H1 (cell line): Measurements from ENCODE around the gene GLRA1. TPM values are rescaled to one million over a fixed set of nuclear protein-coding genes. Genes with fewer than 3 reads are reported as not detected.

Source experiments
- CTCF ChIA-PET: fragments of 300-600 bp; sonication (Branson Sonifier 250); formaldehyde crosslinking; loops from one replicate; lab custom pipeline; 2021; ENCODE audit not compliant: partially characterized antibody; lab: Charles Lee
- POLR2A ChIA-PET: fragments of 300-600 bp; sonication (Branson Sonifier 250); formaldehyde crosslinking; loops from one replicate; lab custom pipeline; 2021; ENCODE audit warnings: inconsistent platforms; ENCODE audit not compliant: partially characterized antibody; lab: Charles Lee
- DNase-seq, 2 experiments: peaks; one replicate each; pipeline versions ENCODE4 v3.0.0 to v3.0.0-alpha.2; 2010 to 2022; ENCODE audit warnings: low spot score in 2 of 2, low read depth in 1 of 2, mixed read lengths in 1 of 2
- FAIRE-seq: peaks from 2 replicates; lab custom pipeline; 2011; peaks lifted over from hg19 to GRCh38; lab: Jason Lieb, UNC
- H2AFZ ChIP-seq: 2 replicates; pipeline ENCODE4 v1.8.1; 2012; ENCODE audit warnings: low read length, inconsistent platforms
- H2AK5ac ChIP-seq: 2 replicates; pipeline ENCODE4 v1.6.1; 2013; ENCODE audit warnings: low read depth, low read length
- H2BK120ac ChIP-seq: replicated peaks from 2 replicates; pipeline ENCODE3; 2013; ENCODE audit warnings: low read depth, low read length, inconsistent platforms
- H2BK12ac ChIP-seq: 2 replicates; pipeline ENCODE4 v1.6.1; 2013; ENCODE audit warnings: low read depth, low read length
- H2BK15ac ChIP-seq: 2 replicates; pipeline ENCODE4 v1.6.1; 2013; ENCODE audit warnings: low read length
- H2BK20ac ChIP-seq: 2 replicates; pipeline ENCODE4 v1.6.1; 2013; ENCODE audit warnings: low read length
- H2BK5ac ChIP-seq: 2 replicates; pipeline ENCODE4 v1.6.1; 2013; ENCODE audit warnings: low read depth, low read length
- H3K14ac ChIP-seq: 2 replicates; pipeline ENCODE4 v1.6.1; 2013; ENCODE audit warnings: inconsistent platforms; ENCODE audit not compliant: insufficient read length
- H3K18ac ChIP-seq: 2 replicates; pipeline ENCODE4 v1.6.1; 2013; ENCODE audit warnings: low read length; ENCODE audit errors: extremely low read depth
- H3K23ac ChIP-seq: 2 replicates; pipeline ENCODE4 v1.6.1; 2013; ENCODE audit warnings: inconsistent platforms; ENCODE audit not compliant: insufficient read length
- H3K23me2 ChIP-seq: 2 replicates; pipeline ENCODE4 v1.6.1; 2013; ENCODE audit warnings: low read depth, low read length
- H3K27ac ChIP-seq: 2 replicates; pipeline ENCODE4 v1.6.1; 2011; ENCODE audit warnings: low read depth, low read length, inconsistent platforms
- H3K27me3 ChIP-seq, 4 experiments: replicated peaks in 1 of 4; 1 replicate in 1 of 4; 2 replicates in 3 of 4; pipeline versions ENCODE4 v1.6.1 to v1.8.1; 2011 to 2013; ENCODE audit warnings: low read length in 3 of 4, mild to moderate bottlenecking in 3 of 4, inconsistent platforms in 2 of 4, mixed read lengths in 2 of 4, moderate library complexity in 1 of 4; ENCODE audit not compliant: control insufficient read depth in 3 of 4, insufficient read depth in 3 of 4; ENCODE audit errors: extremely low read depth in 1 of 4
- H3K36me3 ChIP-seq, 4 experiments: 2 replicates each; pipeline versions ENCODE4 v1.6.1 to v1.8.1; 2011 to 2013; ENCODE audit warnings: mild to moderate bottlenecking in 4 of 4, low read length in 3 of 4, moderate library complexity in 2 of 4, control low read depth in 1 of 4, inconsistent platforms in 1 of 4; ENCODE audit not compliant: insufficient read depth in 4 of 4, control insufficient read depth in 2 of 4
- H3K4ac ChIP-seq: replicated peaks from 2 replicates; pipeline ENCODE3; 2013; ENCODE audit warnings: low read length, low read depth, mixed read lengths, inconsistent platforms; ENCODE audit not compliant: insufficient read length
- H3K4me1 ChIP-seq, 4 experiments: replicated peaks in 1 of 4; 1 replicate in 1 of 4; 2 replicates in 3 of 4; pipeline versions ENCODE4 v1.6.1 to v1.8.1; 2011 to 2013; ENCODE audit warnings: low read length in 3 of 4, inconsistent platforms in 2 of 4, mixed read lengths in 1 of 4; ENCODE audit not compliant: insufficient read depth in 4 of 4, control insufficient read depth in 3 of 4
- H3K4me2 ChIP-seq, 2 experiments: 2 replicates each; pipeline versions ENCODE4 v1.6.1 to v1.8.1; 2011 to 2013; ENCODE audit warnings: low read depth in 2 of 2, low read length in 2 of 2, control low read depth in 1 of 2, inconsistent platforms in 1 of 2, mild to moderate bottlenecking in 1 of 2; ENCODE audit not compliant: insufficient read depth in 1 of 2
- H3K4me3 ChIP-seq, 4 experiments: fragments of 200-600, 300-600 bp in 1 of 4; sonication (generic), shearing (Covaris generic), sonication (Bioruptor Twin) in 1 of 4; 2 replicates each; pipeline versions ENCODE4 v1.5.1 to v1.8.1; 2011 to 2016; ENCODE audit warnings: low read length in 4 of 4, low read depth in 3 of 4, control low read depth in 2 of 4, inconsistent platforms in 2 of 4, mild to moderate bottlenecking in 2 of 4, mixed read lengths in 1 of 4, moderate library complexity in 1 of 4; ENCODE audit not compliant: insufficient read depth in 2 of 4; ENCODE audit errors: extremely low read depth in 1 of 4
- H3K56ac ChIP-seq: replicated peaks from 2 replicates; pipeline ENCODE3; 2013; ENCODE audit warnings: low read depth, mild to moderate bottlenecking, mixed read lengths, low read length, inconsistent platforms; ENCODE audit not compliant: insufficient read length
- H3K79me1 ChIP-seq: 2 replicates; pipeline ENCODE4 v1.6.1; 2013; ENCODE audit warnings: low read depth, low read length, control low read depth
- H3K79me2 ChIP-seq, 2 experiments: 2 replicates each; pipeline versions ENCODE4 v1.6.1 to v1.8.1; 2012 to 2013; ENCODE audit warnings: low read length in 2 of 2, mild to moderate bottlenecking in 2 of 2, inconsistent platforms in 1 of 2; ENCODE audit not compliant: insufficient read depth in 2 of 2, control insufficient read depth in 1 of 2
- H3K9ac ChIP-seq, 4 experiments: replicated peaks in 1 of 4; 1 replicate in 1 of 4; 2 replicates in 3 of 4; pipeline versions ENCODE4 v1.6.1 to v1.8.1; 2011 to 2013; ENCODE audit warnings: low read depth in 3 of 4, low read length in 3 of 4, control low read depth in 2 of 4, mild to moderate bottlenecking in 2 of 4, moderate library complexity in 2 of 4, inconsistent platforms in 1 of 4; ENCODE audit errors: extremely low read depth in 1 of 4
- H3K9me3 ChIP-seq, 2 experiments: 2 replicates each; pipeline versions ENCODE4 v1.6.1 to v1.8.1; 2012 to 2013; ENCODE audit warnings: mild to moderate bottlenecking in 2 of 2, moderate library complexity in 2 of 2, control low read depth in 1 of 2, inconsistent platforms in 1 of 2, low read depth in 1 of 2, low read length in 1 of 2, mixed read lengths in 1 of 2; ENCODE audit not compliant: insufficient read depth in 2 of 2
- H4K20me1 ChIP-seq, 2 experiments: replicated peaks in 1 of 2; 2 replicates each; pipeline versions ENCODE3 to v1.8.1; 2011 to 2013; ENCODE audit warnings: inconsistent platforms in 2 of 2, low read length in 2 of 2, mild to moderate bottlenecking in 1 of 2; ENCODE audit not compliant: insufficient read depth in 2 of 2, control insufficient read depth in 1 of 2
- H4K5ac ChIP-seq: 2 replicates; pipeline ENCODE4 v1.6.1; 2013; ENCODE audit warnings: low read length, low read depth, mixed read lengths, inconsistent platforms; ENCODE audit not compliant: insufficient read length
- H4K8ac ChIP-seq: 2 replicates; pipeline ENCODE4 v1.8.0; 2013; ENCODE audit warnings: mild to moderate bottlenecking, moderate library complexity, low read length, inconsistent platforms; ENCODE audit not compliant: insufficient read depth; ENCODE audit errors: extremely low read depth
- H4K91ac ChIP-seq: replicated peaks from 2 replicates; pipeline ENCODE3; 2013; ENCODE audit warnings: low read length, mixed read lengths, inconsistent platforms; ENCODE audit not compliant: insufficient read length
- BACH1 ChIP-seq: IDR thresholded peaks from 2 replicates; pipeline ENCODE4 v1.6.1; 2012; ENCODE audit warnings: low read length, improper control_type of control experiment
- E2F6 ChIP-seq: IDR thresholded peaks from 2 replicates; pipeline ENCODE4 v1.6.1; 2012; ENCODE audit warnings: inconsistent platforms
- GABPA ChIP-seq: IDR thresholded peaks from 2 replicates; pipeline ENCODE4 v1.6.1; 2011; ENCODE audit warnings: mild to moderate bottlenecking, low read length, moderate library complexity, borderline replicate concordance; ENCODE audit not compliant: insufficient read depth
- KDM1A ChIP-seq: fragments of 200-600, 300-600 bp; sonication (generic); IDR thresholded peaks from 2 replicates; pipeline ENCODE4 v1.7.1; 2016; ENCODE audit warnings: mild to moderate bottlenecking, low read length, borderline replicate concordance
- PHF8 ChIP-seq: fragments of 200-600 bp; sonication (generic); conservative IDR thresholded peaks from 2 replicates; pipeline ENCODE4 v1.7.1; 2012; ENCODE audit warnings: low read depth, mild to moderate bottlenecking, inconsistent platforms, low read length, moderate library complexity
- RBBP5 ChIP-seq: IDR thresholded peaks from 2 replicates; pipeline ENCODE4 v1.7.1; 2012; ENCODE audit warnings: low read depth, mild to moderate bottlenecking, inconsistent platforms, low read length, moderate library complexity, borderline replicate concordance
- RXRA ChIP-seq: IDR thresholded peaks from 2 replicates; pipeline ENCODE4 v1.6.1; 2011; ENCODE audit warnings: low read depth, mild to moderate bottlenecking, low read length, moderate library complexity; ENCODE audit not compliant: insufficient read depth
- SP4 ChIP-seq: IDR thresholded peaks from 2 replicates; pipeline ENCODE4 v1.6.1; 2012; ENCODE audit warnings: low read length, inconsistent platforms
- SUZ12 ChIP-seq: fragments of 200-600 bp; sonication (generic); IDR thresholded peaks from 2 replicates; pipeline ENCODE4 v1.6.1; 2012; ENCODE audit warnings: mild to moderate bottlenecking, inconsistent platforms, low read length, moderate library complexity, mixed read lengths
- TCF12 ChIP-seq: IDR thresholded peaks from 2 replicates; pipeline ENCODE4 v1.6.1; 2011; ENCODE audit warnings: low read depth, mild to moderate bottlenecking, low read length
- TEAD4 ChIP-seq: IDR thresholded peaks from 2 replicates; pipeline ENCODE4 v1.6.1; 2012; ENCODE audit warnings: low read depth, low read length, inconsistent platforms, mixed read lengths
- WGBS, 2 experiments: shearing (Covaris generic) in 1 of 2; methylation state at CpG; one replicate each; pipeline versions ENCODE4 v1.1.6 to v1.1.7; 2013 to 2015; ENCODE audit warnings: low lambda C conversion rate in 2 of 2, mixed read lengths in 2 of 2, inconsistent platforms in 1 of 2, low coverage in 1 of 2, missing lambda C conversion rate in 1 of 2; ENCODE audit not compliant: insufficient replicate concordance in 2 of 2, insufficient coverage in 1 of 2, insufficient read length in 1 of 2; ENCODE audit errors: extremely low coverage in 1 of 2, missing lambda C conversion rate in 1 of 2; 5-methylcytosine and 5-hydroxymethylcytosine counted together
- polyA plus RNA-seq, 7 experiments: library from polyadenylated mRNA; depleted of rRNA in 3 of 7; stranded (reverse) in 5 of 7; unstranded in 2 of 7; fragments of >200 nt in 5 of 7; fragments of 200-250 nt in 2 of 7; gene quantifications; 1 replicate in 5 of 7; 2 replicates in 1 of 7; 4 replicates in 1 of 7; pipeline versions ENCODE4 v1.2.1 to v1.2.3, GENCODE V29; 2011 to 2013; ENCODE audit warnings: missing spikeins in 2 of 7, mixed read lengths in 2 of 7
- total RNA-seq: library from RNA; stranded (reverse); fragmentation: NEBNext Ultra II Directional; extraction: Animal tissue kit (Norgen Biotek cat#: 25700); gene quantifications from 2 replicates; pipeline ENCODE4 v1.2.1, GENCODE V29; 2021

Gene GLRA1
- total and polyA plus RNA-seq, 2 of the 8 experiments (the other 6 are each of a cell fraction or from before 2014, with no cell fraction given), result not detected

GRCh38 chr5:151869843-151870242, 54.8 kb downstream of the GLRA1 start:
- Histone ChIP-seq H2AFZ (no peak overlapping the region), H3K23me2 (no peaks in the 10 kb centered on the region), H3K56ac (no peak overlapping the region), H3K4me2 (no peak overlapping the region), H3K4ac (no peak overlapping the region), H3K27me3 (no peaks in the 10 kb centered on the region), H3K79me1 (no peaks in the 10 kb centered on the region), H2AK5ac (no peak overlapping the region), H2BK20ac (no peak overlapping the region), H3K23ac (no peak overlapping the region), H3K4me3 (no peak overlapping the region), H4K91ac (no peak overlapping the region), H2BK5ac (no peak overlapping the region), H2BK15ac (no peak overlapping the region), H3K4me1 (no peaks in the 10 kb centered on the region), H3K79me2 (no peaks in the 10 kb centered on the region), H3K14ac (no peak overlapping the region), H3K18ac (no peak overlapping the region), H3K27ac (no peak overlapping the region), H2BK120ac (no peak overlapping the region), H3K36me3 (no peaks in the 10 kb centered on the region), H4K5ac (no peak overlapping the region), H2BK12ac (no peak overlapping the region), H4K8ac (no peak overlapping the region), H4K20me1 (no peaks in the 10 kb centered on the region), H3K9ac (no peak overlapping the region), H3K9me3 (no peaks in the 10 kb centered on the region)
- DNase-seq (no peak), FAIRE-seq (no peak)
- WGBS, 2 experiments, result 82% methylated on average over 2 of the region's 2 CpGs; no CpG with 5 or more reads in 1 of the 2 experiments
- TF ChIP-seq TEAD4 (no peak), PHF8 (no peak), BACH1 (no peak), E2F6 (no peak), RBBP5 (no peak), SP4 (no peak), RXRA (no peak), GABPA (no peak), TCF12 (no peak), SUZ12 (no peak), KDM1A (no peak)
- ChIA-PET POLR2A (no interaction called here), CTCF (interaction anchor here (0.5 to 0.8 kb wide), 2 partner anchors 45 to 109 kb away, joined by 3 read pairs; no protein-coding TSS in a partner anchor)
